ENCODE results near the gene REG1A. TPM values are rescaled to one million over a fixed set of nuclear protein-coding genes. Genes with fewer than 3 reads are reported as not detected.

The REG1A gene
- polyA plus RNA-seq, 1 donor (not counting 4 experiments of a cell fraction or from before 2014, with no cell fraction given) = not detected

DNA sequence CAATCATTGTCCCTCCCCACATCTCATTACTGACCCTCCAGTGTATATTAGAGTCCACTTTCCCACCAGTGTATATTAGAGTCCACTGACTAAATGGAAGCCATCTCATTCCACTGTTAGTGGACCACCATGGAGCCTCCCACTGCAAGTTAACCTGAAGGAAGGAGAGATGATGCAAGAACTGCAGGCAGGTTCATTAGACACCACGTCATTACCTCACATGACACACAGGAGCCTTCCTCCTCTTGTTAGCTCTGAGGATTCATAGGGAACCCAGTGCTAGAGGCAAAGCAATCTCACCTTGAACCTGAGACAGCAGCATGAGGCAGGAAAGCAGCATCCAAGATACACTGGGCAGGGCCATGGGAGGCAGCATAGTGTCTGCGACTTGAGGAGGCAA, 38.7 kb downstream of the REG1A start:
- DNase-seq (ENCODE audit: low read depth, low spot score) (no peak), FAIRE-seq (no peak)
- Histone ChIP-seq H4K20me1 (ENCODE audit: control insufficient read depth, extremely low read depth, insufficient read depth, low read length) (no peaks in the 10 kb centered on the region), H3K9me1 (ENCODE audit: control insufficient read depth, extremely low read depth, insufficient read depth, low read length) (no peaks in the 10 kb centered on the region), H3K4me1 (ENCODE audit: control insufficient read depth, extremely low read depth, insufficient read depth, low read length) (no peaks in the 10 kb centered on the region), H3K79me2 (ENCODE audit: control insufficient read depth, insufficient read depth, low read length) (no peaks in the 10 kb centered on the region), H3K27ac (ENCODE audit: control insufficient read depth, insufficient read depth, low read length) (no peak overlapping the region), H3K9ac (ENCODE audit: control insufficient read depth, extremely low read depth, insufficient read depth, low read length) (no peak overlapping the region), H3K9me3 (ENCODE audit: control insufficient read depth, low read depth, low read length) (peaks cover 6% of the 10 kb centered on the region), H3K4me2 (ENCODE audit: control insufficient read depth, extremely low read depth, insufficient read depth, low read depth, low read length) (no peak overlapping the region), H3K27me3 (ENCODE audit: control insufficient read depth, extremely low read depth, insufficient read depth, low read length) (no peaks in the 10 kb centered on the region), H3K36me3 (ENCODE audit: control insufficient read depth in 2 of 2, extremely low read depth in 1 of 2, insufficient read depth in 2 of 2, low read length in 2 of 2) (no peaks in the 10 kb centered on the region), H2AFZ (ENCODE audit: control insufficient read depth, low read length) (no peak overlapping the region), H3K4me3 (ENCODE audit: control insufficient read depth in 2 of 3, extremely low read depth in 1 of 3, insufficient read depth in 2 of 3, low read depth in 1 of 3, low read length in 3 of 3) (no peak overlapping the region)
- dilution Hi-C loops (cut with MboI; ENCODE audit: extremely low pct_ligation_motif_present, low sequenced_read_pairs) = no loop called here
- TF ChIP-seq, protein P1, sequence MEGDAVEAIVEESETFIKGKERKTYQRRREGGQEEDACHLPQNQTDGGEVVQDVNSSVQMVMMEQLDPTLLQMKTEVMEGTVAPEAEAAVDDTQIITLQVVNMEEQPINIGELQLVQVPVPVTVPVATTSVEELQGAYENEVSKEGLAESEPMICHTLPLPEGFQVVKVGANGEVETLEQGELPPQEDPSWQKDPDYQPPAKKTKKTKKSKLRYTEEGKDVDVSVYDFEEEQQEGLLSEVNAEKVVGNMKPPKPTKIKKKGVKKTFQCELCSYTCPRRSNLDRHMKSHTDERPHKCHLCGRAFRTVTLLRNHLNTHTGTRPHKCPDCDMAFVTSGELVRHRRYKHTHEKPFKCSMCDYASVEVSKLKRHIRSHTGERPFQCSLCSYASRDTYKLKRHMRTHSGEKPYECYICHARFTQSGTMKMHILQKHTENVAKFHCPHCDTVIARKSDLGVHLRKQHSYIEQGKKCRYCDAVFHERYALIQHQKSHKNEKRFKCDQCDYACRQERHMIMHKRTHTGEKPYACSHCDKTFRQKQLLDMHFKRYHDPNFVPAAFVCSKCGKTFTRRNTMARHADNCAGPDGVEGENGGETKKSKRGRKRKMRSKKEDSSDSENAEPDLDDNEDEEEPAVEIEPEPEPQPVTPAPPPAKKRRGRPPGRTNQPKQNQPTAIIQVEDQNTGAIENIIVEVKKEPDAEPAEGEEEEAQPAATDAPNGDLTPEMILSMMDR (optimal IDR thresholded peaks at IDR 0.05 in 1 of 3, IDR thresholded peaks at IDR 0.05 in 1 of 3, conservative IDR thresholded peaks at IDR 0.05 in 1 of 3; ENCODE audit: extremely low read depth in 1 of 3, insufficient read depth in 2 of 3, low read length in 3 of 3) = no peak
- TF ChIP-seq EZH2 (IDR thresholded peaks at IDR 0.05; ENCODE audit: low read length) = no peak

DNA sequence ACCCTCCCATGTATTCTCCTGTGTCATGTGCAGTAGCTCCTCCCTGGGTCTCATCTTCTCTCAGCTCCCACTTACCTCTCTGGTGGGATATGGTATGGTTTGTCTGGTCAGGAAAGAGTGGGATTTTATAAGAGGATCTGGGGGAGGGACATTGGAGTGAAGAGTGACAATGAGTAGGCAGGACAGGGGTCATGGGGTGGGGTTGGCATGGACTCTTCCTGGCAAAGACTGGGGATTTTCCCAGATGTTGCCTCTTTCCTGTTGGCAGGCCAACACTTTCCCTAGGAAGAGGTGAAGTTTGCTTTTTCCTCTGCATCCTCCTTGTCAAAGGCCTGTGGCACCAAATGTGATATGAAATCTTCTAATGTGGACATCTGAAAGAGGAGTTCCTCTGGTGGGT, 39.4 kb downstream of the REG1A start, which contains the start of gene REG3A:
Gene REG3A (minus strand): TSS at position 101 of the 400 bp plus-strand sequence. CDS start 348 bp downstream, outside the sequence.
- Histone ChIP-seq H3K27ac (ENCODE audit: control insufficient read depth, insufficient read depth, low read length) (no peak within 1 kb of the TSS), H3K4me3 (ENCODE audit: control insufficient read depth in 2 of 3, extremely low read depth in 1 of 3, insufficient read depth in 2 of 3, low read depth in 1 of 3, low read length in 3 of 3) (no peak within 1 kb of the TSS), H3K9me3 (ENCODE audit: control insufficient read depth, low read depth, low read length) (peaks cover 6% of the 10 kb centered on the region), H4K20me1 (ENCODE audit: control insufficient read depth, extremely low read depth, insufficient read depth, low read length) (no peaks in the 10 kb centered on the region), H3K4me1 (ENCODE audit: control insufficient read depth, extremely low read depth, insufficient read depth, low read length) (no peaks in the 10 kb centered on the region), H3K4me2 (ENCODE audit: control insufficient read depth, extremely low read depth, insufficient read depth, low read depth, low read length) (no peak within 1 kb of the TSS), H3K79me2 (ENCODE audit: control insufficient read depth, insufficient read depth, low read length) (no peaks in the 10 kb centered on the region), H2AFZ (ENCODE audit: control insufficient read depth, low read length) (no peak within 1 kb of the TSS), H3K9ac (ENCODE audit: control insufficient read depth, extremely low read depth, insufficient read depth, low read length) (no peak within 1 kb of the TSS), H3K36me3 (ENCODE audit: control insufficient read depth in 2 of 2, extremely low read depth in 1 of 2, insufficient read depth in 2 of 2, low read length in 2 of 2) (no peaks in the 10 kb centered on the region), H3K27me3 (ENCODE audit: control insufficient read depth, extremely low read depth, insufficient read depth, low read length) (no peaks in the 10 kb centered on the region), H3K9me1 (ENCODE audit: control insufficient read depth, extremely low read depth, insufficient read depth, low read length) (no peaks in the 10 kb centered on the region)
- DNase-seq (ENCODE audit: low read depth, low spot score) (no peak), FAIRE-seq (no peak)
- dilution Hi-C loops (cut with MboI; ENCODE audit: extremely low pct_ligation_motif_present, low sequenced_read_pairs) = no loop called here
- no peak for TF ChIP-seq EZH2 (IDR thresholded peaks at IDR 0.05; ENCODE audit: low read length)
- TF ChIP-seq, protein P1 (optimal IDR thresholded peaks at IDR 0.05 in 1 of 3, IDR thresholded peaks at IDR 0.05 in 1 of 3, conservative IDR thresholded peaks at IDR 0.05 in 1 of 3; ENCODE audit: extremely low read depth in 1 of 3, insufficient read depth in 2 of 3, low read length in 3 of 3) = no peak
